Stimulated activated CD8-positive, alpha-beta memory T cell treated with anti-CD3 and anti-CD28 coated beads, Interleukin-7, amount 100 ng/mL, for 48 hours (primary cell): ENCODE measurements around the gene LRRC46.

ENCODE experiments used
- DNase-seq, 2 donors: peaks; one replicate each; pipeline ENCODE4 v3.0.0-alpha.2; 2020; ENCODE audit warnings: low read depth in 1 of 2; ENCODE audit errors: extremely low read depth in 1 of 2

The LRRC46 gene

DNA sequence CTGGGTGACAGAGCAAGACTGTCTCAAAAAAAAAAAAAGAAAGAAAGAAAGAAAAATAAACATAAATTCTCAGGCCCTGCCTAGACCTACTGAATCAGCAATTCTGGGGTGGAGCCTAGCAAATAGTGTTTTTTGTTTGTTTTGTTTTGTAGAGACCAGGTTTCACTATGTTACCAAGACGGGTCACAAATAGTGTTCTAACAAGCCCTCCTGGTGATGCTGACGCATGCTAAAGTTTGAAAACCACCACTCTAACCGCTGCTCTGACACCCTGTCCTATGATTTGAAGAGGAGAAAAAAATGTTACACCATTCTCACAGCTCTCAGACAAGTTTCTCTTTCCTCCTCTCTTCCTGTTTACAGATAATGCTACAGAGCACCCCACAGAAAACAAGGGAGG is 1.6 kb upstream of the LRRC46 start:
- no peak for DNase-seq

DNA sequence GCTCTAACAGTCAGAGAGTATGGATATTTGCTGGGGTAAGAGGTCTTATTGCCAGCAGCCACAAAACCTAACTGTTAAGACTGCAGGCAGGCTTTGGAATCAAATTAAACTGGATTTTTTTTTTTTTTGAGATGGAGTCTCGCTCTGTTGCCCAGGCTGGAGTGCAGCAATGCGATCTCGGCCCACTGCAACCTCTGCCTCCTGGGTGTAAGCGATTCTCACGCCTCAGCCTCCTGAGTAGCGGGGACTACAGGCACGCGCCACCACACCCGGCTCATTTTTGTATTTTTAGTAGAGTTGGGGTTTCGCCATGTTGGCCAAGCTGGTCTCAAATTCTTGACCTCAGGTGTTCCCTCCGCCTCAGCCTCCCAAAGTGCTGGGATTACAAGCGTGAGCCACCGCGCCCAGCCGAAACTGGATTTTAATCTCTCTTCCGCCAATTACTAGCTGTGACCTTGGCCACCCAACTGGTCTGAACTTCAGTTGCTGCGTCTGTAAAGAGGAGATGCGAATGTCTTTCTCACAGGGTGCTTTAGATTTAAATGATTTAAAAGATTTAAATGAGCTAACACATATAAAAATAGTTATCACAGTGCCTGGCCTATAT is 971 bp upstream of the LRRC46 start:
- DNase-seq: no peak

- DNase-seq: no peak
These were observed 461 bp downstream of the LRRC46 start for GRCh38 chr17:47831934-47832327.

DNA sequence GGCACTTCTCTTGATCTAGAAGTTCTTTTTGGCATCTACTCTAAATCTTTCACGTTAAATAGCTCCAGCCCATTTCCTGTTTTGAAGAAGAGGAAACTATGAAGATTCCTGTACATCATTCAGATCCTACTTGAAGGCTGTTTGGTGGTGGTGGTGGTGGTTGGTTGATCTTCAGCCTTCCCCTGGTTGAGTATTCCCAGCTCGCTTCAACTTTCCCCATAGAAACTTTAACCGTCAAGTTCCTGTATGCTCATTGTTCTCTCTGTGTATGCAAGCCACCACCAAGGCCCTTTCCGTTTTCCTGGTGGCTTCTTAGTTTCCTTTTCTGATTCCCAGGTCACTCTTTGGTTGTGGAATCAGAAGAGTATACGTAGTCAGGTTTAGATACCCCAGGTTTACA is 3.3 kb downstream of the LRRC46 start:
- no peak for DNase-seq

DNA sequence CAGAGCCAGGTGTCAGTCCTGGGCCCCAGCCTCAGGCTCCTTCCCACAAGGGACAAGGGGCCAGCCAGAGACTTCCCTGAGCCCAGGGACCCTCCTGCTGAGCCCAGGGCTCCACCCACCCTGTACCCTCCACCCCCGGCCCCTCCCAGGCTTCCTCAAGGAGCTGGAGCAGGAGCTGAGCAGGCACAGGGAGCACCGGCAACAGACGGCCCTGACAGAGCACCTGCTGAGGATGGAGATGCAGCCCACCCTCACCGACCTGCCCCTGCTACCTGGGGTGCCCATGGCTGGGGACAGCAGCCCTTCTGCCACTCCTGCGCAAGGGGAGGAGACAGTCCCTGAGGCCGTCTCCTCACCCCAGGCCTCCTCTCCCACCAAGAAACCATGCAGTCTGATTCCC is 5.1 kb downstream of the LRRC46 start:
- DNase-seq: no peak

DNA sequence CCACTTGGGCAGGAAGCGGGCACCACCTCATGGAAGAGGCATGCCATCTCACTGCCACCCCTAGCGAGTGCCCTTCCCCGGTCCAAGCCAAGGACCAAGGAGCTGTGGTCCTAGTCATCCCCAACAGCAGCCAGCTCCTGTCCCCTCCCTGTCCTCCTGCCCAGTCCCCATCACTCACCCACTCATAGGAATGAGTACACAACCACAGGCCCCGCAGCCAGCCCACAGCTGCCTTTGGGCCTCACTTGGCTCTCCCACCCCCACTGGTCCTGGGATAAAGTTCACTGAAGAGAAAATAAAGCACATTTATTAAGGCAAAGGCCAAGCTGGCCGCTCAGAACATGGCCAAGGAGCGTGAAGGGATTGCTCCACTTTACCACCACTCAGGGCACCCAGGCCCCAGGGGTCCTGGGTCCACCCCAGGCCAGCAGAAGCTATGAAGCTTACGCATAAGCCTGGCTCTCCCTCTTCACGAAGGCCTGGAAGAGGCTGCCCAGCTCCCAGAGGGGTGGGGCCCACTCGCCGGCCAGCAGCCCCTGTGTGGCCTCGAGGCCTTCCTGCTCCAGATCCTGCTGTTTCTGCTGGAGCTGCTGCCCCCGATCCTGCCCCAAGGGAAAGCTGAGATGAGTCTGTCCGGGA is 6.0 kb downstream of the LRRC46 start:
- no peak for DNase-seq

DNA sequence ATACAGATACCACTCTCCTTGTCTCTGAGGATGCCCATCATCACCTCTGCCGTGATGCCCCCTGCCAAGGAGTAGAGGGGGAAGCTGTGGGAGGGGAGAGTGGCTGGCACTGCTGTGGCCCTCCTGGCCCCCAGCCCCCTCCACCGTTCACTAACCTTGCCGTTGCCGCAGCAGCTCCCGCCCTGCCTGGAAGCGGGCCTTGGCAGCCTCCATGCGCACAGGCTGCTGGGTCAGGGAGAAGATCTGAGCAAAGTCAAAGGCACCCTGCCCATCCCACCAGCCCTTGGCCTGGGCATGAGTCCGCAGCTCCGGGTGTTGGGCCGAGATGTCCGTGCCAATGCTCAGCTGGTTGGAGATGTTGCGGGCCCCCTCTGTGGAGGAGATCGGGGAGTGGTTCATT is 7.2 kb downstream of the LRRC46 start:
- DNase-seq: no peak

- DNase-seq: no peak
These were observed 7.6 kb downstream of the LRRC46 start for GRCh38 chr17:47839071-47839470.

- no peak for DNase-seq
These were observed 8.7 kb downstream of the LRRC46 start for GRCh38 chr17:47840001-47840741.

- peak; percentile 75 to 80 for DNase-seq
These were observed 9.4 kb downstream of the LRRC46 start, which contains the start of gene SCRN2 for GRCh38 chr17:47840742-47841487. TSS of gene SCRN2 (minus strand) at chr17:47841273. CDS start at chr17:47840843, 430 bp downstream.

DNA sequence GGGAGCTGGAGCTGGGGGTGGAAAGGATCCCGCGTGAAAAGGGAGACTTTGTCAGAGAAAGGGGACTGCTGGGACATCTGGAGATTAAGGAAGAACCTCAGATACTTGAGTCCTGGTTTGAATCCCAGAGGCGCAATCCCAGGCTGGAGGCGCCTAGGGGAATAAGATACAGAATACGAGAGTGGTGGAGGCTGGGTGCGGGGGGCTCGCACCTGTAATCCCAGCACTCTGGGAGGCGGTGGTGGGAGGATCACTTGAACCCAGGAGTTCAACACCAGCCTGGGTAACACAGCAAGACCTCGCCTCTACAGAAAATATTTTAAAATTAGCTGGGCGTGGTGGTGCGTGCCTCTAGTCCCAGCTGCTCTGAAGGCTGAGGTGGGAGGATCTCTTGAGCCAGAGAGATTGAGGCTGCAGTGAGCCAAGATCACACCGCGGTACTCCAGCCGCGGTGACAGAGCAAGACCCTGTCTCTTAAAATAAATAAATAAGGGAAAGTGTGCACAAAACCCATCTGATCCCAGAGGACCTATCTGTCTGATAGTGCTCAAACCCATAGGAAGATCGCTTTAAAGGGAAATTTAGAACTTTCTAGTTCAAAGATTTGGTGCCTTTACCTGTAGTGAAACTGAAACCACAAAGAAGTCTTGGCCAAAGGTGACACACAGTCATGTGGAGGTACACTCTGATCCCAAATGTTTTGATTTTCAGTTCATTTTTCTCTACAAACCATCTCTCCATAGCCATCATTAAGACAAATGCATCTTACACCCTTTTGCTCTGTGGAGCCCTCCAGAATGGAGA is 10.2 kb downstream of the LRRC46 start:
- DNase-seq: no peak

DNA sequence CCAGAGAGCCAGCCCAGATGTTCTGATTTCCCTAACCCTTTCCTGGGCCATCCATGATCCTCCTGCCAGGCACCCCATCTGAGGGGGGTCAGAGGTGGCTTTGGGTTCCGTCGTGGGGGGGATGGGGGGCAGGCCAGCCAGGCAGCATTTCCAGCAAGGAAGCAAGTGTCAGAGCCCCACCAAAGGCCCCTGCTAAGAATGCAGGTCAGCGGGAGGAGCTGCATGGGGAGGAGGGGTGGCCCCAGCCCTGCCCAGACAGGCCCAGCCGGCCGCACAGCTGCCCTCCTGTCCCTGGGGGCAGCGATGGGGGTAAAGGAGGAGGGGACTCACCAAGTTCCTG is 11.9 kb downstream of the LRRC46 start:
- DNase-seq: no peak

DNA sequence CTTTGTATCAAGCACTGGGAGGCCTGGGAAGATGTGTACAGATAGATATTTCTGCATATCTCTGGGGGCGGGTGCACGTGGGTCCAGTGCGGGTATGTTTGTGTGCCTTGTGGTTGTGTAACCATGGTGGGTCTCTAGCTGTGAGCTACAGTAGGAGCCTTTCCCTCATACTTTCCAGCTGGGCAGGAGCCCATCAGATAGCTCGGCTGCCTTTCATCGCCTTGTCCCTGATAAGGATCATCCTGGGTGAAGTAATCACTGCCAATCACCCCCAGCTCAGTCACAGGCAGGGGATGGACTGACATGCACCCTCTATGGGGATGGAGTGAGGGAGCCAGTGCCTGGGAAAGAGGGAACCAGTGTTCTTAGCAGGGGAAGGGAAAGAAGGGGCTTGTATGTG is 12.8 kb downstream of the LRRC46 start:
- DNase-seq: no peak

- no peak for DNase-seq
These were observed 13.6 kb downstream of the LRRC46 start for GRCh38 chr17:47844814-47845715.

- no peak for DNase-seq
These were observed 14.2 kb downstream of the LRRC46 start for GRCh38 chr17:47845716-47846075.

DNA sequence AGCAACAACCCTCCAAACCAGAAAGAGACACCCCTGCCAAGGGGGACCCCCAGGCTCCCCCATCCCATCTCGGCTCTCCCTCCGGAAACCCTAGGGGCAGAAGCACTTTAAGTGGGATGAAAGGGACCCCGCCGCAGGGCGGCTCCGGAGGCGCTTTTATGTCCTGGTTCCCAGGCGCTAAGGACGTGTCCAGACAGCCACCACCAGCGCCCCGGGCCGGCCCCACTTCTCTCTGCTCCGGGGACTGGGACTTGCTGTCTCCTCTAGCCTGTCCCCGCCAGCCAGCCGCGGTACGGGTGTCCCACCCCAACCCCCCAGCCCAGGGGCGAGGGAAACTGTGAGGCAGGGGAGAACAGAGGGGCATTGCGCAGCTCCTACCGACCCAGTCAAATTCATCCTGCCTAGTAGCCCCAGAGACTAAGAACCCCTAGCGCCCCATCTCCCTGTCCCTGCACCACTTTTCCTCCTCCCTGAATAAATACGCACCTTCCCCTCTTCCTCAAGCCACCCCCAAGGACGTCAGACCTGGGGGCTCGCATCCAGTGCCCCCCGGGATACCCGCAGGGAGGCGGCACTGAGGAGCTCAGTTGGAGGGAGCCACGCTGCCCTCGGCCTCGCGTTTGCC is 15.4 kb downstream of the LRRC46 start:
- no peak for DNase-seq

DNA sequence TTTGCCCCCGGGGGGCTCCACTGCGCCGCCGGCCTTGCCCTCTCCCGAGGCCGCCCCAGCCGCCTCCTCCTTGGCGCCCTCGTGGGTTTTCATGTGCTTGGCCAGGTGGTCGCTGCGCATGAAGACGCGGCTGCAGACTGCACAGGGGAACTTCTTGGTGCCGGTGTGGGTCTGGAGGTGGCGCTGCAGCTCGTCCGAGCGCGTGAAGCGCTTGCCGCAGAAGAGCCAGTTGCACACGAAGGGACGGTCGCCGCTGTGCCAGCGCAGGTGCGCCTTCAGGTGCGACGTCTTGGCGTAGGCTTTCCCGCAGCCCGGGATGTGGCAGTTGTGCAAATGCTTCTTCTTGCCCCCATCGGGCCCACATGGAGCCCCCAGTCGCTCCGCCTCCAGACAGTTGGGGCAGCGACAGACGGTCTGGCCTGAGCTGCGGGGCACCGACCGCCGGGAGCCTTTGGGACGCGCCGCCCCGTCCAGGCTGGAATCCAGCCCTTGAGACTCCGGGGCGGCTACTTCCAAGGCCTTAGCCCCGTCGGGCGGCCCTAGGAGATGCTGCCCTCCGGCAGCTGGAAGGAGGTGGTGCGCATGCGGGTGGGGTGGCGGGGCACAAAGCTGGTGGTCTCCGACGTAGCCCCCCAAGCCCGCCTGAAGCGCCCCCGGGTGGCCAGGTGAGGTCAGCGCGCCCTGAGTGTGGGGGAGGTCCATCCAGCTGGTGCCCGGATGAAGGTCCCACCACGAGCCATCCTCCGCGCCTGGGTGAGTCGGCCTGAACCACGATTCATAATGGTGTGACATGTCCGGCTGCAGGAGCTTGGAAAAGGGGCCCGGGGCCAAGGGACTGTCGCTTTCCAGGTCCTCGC is 16.1 kb downstream of the LRRC46 start:
- DNase-seq: no peak

DNA sequence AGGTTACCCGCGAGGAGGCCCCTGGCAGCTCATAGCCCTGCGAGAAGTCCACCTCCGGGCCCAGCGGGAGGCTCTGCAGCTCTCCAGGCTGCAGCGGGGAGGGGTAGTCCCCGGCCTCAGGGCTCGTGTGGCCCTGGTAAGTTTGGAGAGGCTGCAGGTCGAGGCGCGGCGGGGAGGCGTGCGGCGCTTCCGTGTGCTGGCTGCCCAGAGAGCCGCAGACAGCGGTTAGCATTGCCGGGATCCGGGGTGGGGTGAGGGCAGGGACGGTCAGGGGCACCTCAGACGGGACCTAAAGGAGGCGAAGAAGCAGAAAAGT is 16.7 kb downstream of the LRRC46 start:
- DNase-seq: no peak

- DNase-seq: no peak
These were observed 18.9 kb downstream of the LRRC46 start for GRCh38 chr17:47850373-47850691.
